HFFc6 (cell line): ENCODE results near the gene NDUFB10. TPM values are rescaled to one million over a fixed set of nuclear protein-coding genes. Genes with fewer than 3 reads are reported as not detected.
A peak's percentile ranks its signal among the peaks of the same experiment; 100 is the strongest.

Experiments used
- DNase-seq: peaks from one replicate; pipeline ENCODE4 v3.0.0-alpha.2; 2018
- H3K27ac Mint-ChIP-seq: 2 replicates; pipeline ENCODE4 v1.8.0; 2020; ENCODE audit warnings: mild to moderate bottlenecking, mixed read lengths
- H3K27me3 Mint-ChIP-seq: 2 replicates; pipeline ENCODE4 v1.8.0; 2021; ENCODE audit warnings: mild to moderate bottlenecking, moderate library complexity, mixed read lengths; ENCODE audit not compliant: insufficient read depth
- H3K36me3 Mint-ChIP-seq: 2 replicates; pipeline ENCODE4 v1.8.0; 2021; ENCODE audit warnings: low read depth, mixed read lengths
- H3K4me1 Mint-ChIP-seq: 2 replicates; pipeline ENCODE4 v1.8.0; 2020; ENCODE audit warnings: low read depth, mixed read lengths
- H3K4me3 Mint-ChIP-seq: 2 replicates; pipeline ENCODE4 v1.8.0; 2020; ENCODE audit warnings: mild to moderate bottlenecking, moderate library complexity, mixed read lengths
- H3K9me3 Mint-ChIP-seq: 2 replicates; pipeline ENCODE4 v1.8.0; 2020; ENCODE audit warnings: mild to moderate bottlenecking, mixed read lengths
- total RNA-seq, 6 experiments: library from RNA; stranded (reverse); fragmentation: NEBNext Ultra II Directional; extraction: Animal tissue kit (Norgen Biotek cat#: 25700); gene quantifications; 2 replicates in 1 of 6; 3 replicates in 5 of 6; pipeline ENCODE4 v1.2.3, GENCODE V29; 2021
- TF ChIP-seq, protein P1 (sequence below): fragments of 200-600 bp; sonication (generic); IDR thresholded peaks from 2 replicates; pipeline ENCODE4 v1.5.0; 2021; ENCODE audit warnings: antibody characterized with exemption, mild to moderate bottlenecking

NDUFB10 gene
- total RNA-seq, 6 experiments from 2014 or later = 146 to 190 (median 173) TPM

DNA sequence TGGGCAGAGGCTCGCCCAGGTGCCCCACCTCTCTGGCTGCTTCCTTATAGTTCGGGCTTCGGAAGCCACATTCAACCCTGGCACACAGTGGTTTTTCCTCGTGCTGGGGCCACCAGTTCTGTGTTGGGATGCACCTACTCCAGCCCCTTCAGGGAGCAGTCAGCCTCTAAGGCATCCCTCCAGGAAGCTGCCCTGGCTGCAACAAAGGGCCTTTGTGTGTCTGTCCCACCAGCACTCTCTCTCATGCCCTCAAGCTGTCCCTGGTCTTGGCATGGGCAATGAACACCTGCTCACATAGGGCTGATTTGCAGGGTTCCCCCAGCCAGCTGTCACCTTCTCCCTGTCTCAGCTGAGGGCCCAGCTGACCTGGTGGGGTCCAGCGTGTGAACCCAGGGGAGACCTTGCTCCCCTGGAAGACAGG, 22.7 kb downstream of the NDUFB10 start:
- no peak overlapping the region for H3K4me3 Mint-ChIP-seq
- DNase-seq = no peak
- no peak overlapping the region for H3K27ac Mint-ChIP-seq
- peaks cover 12% of the 10 kb centered on the region for H3K27me3 Mint-ChIP-seq
- TF ChIP-seq, protein P1, sequence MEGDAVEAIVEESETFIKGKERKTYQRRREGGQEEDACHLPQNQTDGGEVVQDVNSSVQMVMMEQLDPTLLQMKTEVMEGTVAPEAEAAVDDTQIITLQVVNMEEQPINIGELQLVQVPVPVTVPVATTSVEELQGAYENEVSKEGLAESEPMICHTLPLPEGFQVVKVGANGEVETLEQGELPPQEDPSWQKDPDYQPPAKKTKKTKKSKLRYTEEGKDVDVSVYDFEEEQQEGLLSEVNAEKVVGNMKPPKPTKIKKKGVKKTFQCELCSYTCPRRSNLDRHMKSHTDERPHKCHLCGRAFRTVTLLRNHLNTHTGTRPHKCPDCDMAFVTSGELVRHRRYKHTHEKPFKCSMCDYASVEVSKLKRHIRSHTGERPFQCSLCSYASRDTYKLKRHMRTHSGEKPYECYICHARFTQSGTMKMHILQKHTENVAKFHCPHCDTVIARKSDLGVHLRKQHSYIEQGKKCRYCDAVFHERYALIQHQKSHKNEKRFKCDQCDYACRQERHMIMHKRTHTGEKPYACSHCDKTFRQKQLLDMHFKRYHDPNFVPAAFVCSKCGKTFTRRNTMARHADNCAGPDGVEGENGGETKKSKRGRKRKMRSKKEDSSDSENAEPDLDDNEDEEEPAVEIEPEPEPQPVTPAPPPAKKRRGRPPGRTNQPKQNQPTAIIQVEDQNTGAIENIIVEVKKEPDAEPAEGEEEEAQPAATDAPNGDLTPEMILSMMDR = no peak
- H3K9me3 Mint-ChIP-seq = no peaks in the 10 kb centered on the region
- H3K36me3 Mint-ChIP-seq = 0 out of 2 replicates have a peak, but pooled peaks cover 5% of the 10 kb centered on the region
- peaks cover 16% of the 10 kb centered on the region for H3K4me1 Mint-ChIP-seq

- peaks cover 12% of the 10 kb centered on the region for H3K27me3 Mint-ChIP-seq
- peak overlapping the region; percentile 86 for H3K4me3 Mint-ChIP-seq
- DNase-seq = no peak
- 0 out of 2 replicates have a peak, but pooled peaks cover 5% of the 10 kb centered on the region for H3K36me3 Mint-ChIP-seq
- TF ChIP-seq, protein P1 = no peak
- peaks cover 16% of the 10 kb centered on the region for H3K4me1 Mint-ChIP-seq
- no peaks in the 10 kb centered on the region for H3K9me3 Mint-ChIP-seq
- H3K27ac Mint-ChIP-seq = peak overlapping the region; percentile 78
Observed at GRCh38 chr16:1982991-1983543, 23.7 kb downstream of the NDUFB10 start.

DNA sequence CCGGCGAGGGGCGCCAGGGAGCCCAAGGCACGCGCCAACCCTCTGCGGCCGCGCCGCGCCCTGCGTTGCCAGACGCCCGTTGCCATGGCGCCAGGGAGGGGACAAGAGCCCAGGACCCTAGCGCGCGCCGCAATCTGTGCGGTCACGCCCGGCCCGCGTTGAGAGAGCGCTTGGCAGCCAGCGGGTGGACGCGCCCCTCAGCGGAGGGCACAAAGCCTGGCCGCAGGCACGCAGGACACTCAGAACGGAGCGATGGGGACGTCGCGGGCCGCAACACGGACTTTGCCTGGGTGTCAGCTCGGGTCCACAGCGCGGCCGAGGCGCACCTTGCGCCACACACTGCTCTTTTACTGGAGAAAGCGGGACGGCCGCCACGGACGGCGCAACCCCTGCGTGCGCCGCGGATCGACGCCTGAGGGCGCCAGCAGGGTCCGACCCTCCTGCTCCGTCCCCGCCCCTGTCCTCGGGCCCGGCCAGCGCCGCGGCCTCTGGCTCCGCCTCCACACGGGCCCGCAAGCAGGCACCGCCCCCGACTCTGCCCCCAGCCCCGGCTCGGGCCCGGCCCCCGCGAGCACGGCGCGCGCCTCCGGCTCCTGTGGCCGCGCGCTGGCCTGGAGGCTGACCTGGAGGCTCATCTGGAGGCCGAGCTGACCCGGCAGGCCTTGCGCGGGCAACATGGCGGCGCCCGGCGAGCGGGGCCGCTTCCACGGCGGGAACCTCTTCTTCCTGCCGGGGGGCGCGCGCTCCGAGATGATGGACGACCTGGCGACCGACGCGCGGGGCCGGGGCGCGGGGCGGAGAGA, 24.4 kb downstream of the NDUFB10 start, which contains the start of gene GFER:
GFER (plus strand) TSS at position 650 of the 803 bp plus-strand sequence; CDS start at position 676, 26 bp downstream.
- Mint-ChIP-seq H3K4me1 (peaks cover 16% of the 10 kb centered on the region), H3K27me3 (peaks cover 12% of the 10 kb centered on the region), H3K36me3 (0 out of 2 replicates have a peak, but pooled peaks cover 5% of the 10 kb centered on the region), H3K4me3 (peak within 1 kb of the TSS; percentile 92), H3K27ac (peak within 1 kb of the TSS; percentile 78), H3K9me3 (no peaks in the 10 kb centered on the region)
- TF ChIP-seq, protein P1 = peak; percentile 58
- peak; percentile 86 for DNase-seq

DNA sequence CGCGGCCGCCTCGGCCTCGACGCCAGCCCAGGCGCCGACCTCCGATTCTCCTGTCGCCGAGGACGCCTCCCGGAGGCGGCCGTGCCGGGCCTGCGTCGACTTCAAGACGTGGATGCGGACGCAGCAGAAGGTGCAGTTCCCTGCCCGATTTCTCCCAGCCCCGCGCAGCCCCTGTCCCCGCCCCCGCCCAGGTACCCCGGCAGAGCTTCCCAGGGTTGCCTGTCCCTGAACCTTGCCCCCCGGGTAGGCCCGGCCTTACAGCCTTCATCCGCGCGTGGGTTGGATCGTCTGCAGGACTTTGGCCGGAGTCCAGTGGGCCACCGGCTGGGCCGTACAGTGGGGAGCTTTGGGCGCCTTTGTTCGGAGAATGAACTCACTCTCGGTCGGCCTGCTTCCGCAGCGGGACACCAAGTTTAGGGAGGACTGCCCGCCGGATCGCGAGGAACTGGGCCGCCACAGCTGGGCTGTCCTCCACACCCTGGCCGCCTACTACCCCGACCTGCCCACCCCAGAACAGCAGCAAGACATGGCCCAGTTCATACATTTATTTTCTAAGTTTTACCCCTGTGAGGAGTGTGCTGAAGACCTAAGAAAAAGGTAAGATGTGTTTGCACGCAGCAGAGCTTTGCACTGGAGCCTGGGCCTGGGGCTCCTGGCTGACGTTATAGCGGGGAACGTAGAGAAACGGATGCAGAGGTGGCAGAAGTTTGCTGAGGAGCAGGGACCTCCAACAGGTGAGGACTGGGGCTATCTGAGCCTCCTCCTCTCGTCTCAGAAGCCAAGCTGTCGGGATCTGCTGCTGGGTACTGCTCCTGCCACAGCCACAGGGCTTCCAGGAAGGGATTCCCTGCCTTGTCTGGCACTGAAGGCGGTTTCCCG, 25.2 kb downstream of the NDUFB10 start:
- no peak for DNase-seq
- H3K4me1 Mint-ChIP-seq = peaks cover 16% of the 10 kb centered on the region
- TF ChIP-seq, protein P1 = no peak
- H3K4me3 Mint-ChIP-seq = peak overlapping the region; percentile 92
- no peaks in the 10 kb centered on the region for H3K9me3 Mint-ChIP-seq
- 0 out of 2 replicates have a peak, but pooled peaks cover 5% of the 10 kb centered on the region for H3K36me3 Mint-ChIP-seq
- peaks cover 14% of the 10 kb centered on the region for H3K27me3 Mint-ChIP-seq
- H3K27ac Mint-ChIP-seq = peak overlapping the region; percentile 68

- TF ChIP-seq, protein P1 = no peak
- H3K36me3 Mint-ChIP-seq = 0 out of 2 replicates have a peak, but pooled peaks cover 5% of the 10 kb centered on the region
- H3K9me3 Mint-ChIP-seq = no peaks in the 10 kb centered on the region
- peaks cover 14% of the 10 kb centered on the region for H3K27me3 Mint-ChIP-seq
- peaks cover 16% of the 10 kb centered on the region for H3K4me1 Mint-ChIP-seq
- no peak for DNase-seq
- peak overlapping the region; percentile 92 for H3K4me3 Mint-ChIP-seq
- H3K27ac Mint-ChIP-seq = no peak overlapping the region
Observed at GRCh38 chr16:1985466-1986150, 26.3 kb downstream of the NDUFB10 start.
